ENCODE results near the gene KRT6A. TPM values are rescaled to one million over a fixed set of nuclear protein-coding genes. Genes with fewer than 3 reads are reported as not detected.
A peak's percentile ranks its signal among the peaks of the same experiment; 100 is the strongest.

Gene KRT6A
- total and polyA plus RNA-seq, 2 of the 13 experiments (the other 11 are each of a cell fraction or from before 2014, with no cell fraction given): 0.13 TPM; not detected in 1

DNA sequence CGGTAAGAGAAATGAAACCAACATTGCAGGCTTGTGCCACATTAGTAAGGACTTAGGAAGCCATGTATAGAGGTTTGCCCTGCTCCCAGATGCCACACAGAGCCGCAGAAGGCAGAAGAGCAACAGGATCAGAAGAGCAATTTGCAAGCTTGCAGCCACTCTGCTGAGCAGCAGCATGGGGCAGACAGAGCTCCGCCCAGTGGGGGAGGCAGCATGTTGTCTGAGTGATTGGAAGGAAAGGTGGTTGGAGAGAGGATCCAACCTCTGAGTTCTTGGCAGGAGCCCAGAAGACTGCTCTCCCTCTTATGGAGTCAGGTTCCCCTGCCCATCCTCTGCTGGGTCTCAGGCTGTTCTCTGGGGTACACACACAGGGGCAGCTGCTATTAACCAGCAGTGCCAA, 2.3 kb upstream of the KRT6A start:
- Histone ChIP-seq H3K79me2 (ENCODE audit: insufficient read depth, low read length) (no peaks in the 10 kb centered on the region), H3K36me3 (replicated peaks in 1 of 2; ENCODE audit: control insufficient read depth in 1 of 2, insufficient read depth in 2 of 2, low read length in 2 of 2) (no peaks in the 10 kb centered on the region), H3K4me3 (replicated peaks in 1 of 3; ENCODE audit: insufficient read depth in 1 of 3, low read depth in 2 of 3, low read length in 3 of 3) (no peak overlapping the region), H3K9ac (ENCODE audit: insufficient read depth, low read depth, low read length) (no peak overlapping the region), H4K20me1 (ENCODE audit: insufficient read depth, low read length) (no peaks in the 10 kb centered on the region), H3K4me1 (ENCODE audit: insufficient read depth, low read length) (0 out of 2 replicates have a peak, but pooled peaks cover 6% of the 10 kb centered on the region), H3K27me3 (ENCODE audit: control insufficient read depth in 1 of 2, insufficient read depth in 2 of 2, low read length in 2 of 2) (peaks cover 3 to 17% of the 10 kb centered on the region in 2 experiments; a peak in 3 of 5 replicates), H2AFZ (ENCODE audit: low read length) (no peak overlapping the region), H3K4me2 (ENCODE audit: low read depth, low read length) (no peak overlapping the region), H3K9me3 (ENCODE audit: low read length) (no peaks in the 10 kb centered on the region), H3K27ac (ENCODE audit: extremely low read length, insufficient read depth, low read length) (no peak overlapping the region)
- DNase-seq (ENCODE audit: low spot score) (no peak), ATAC-seq (peak; percentile 53), FAIRE-seq (no peak)
- ChIA-PET CTCF (ENCODE audit: low intra/inter-chr PET ratio, low total read pairs) (no interaction called here), POLR2A (no interaction called here)
- intact Hi-C loops (cut with micrococcal nuclease; ENCODE audit: unreplicated experiment) (no loop called here), in situ Hi-C loops (cut with HindIII; ENCODE audit: extremely low pct_ligation_motif_present, low pct_unique_long_range_greater_than_20kb) (no loop called here)
- TF ChIP-seq STAT6 (CRISPR knock-in tag; IDR thresholded peaks at IDR 0.05; ENCODE audit: borderline replicate concordance): no peak
- peak; percentile 26; the same call in 1 of the 2 replicates for TF ChIP-seq CTCF (CRISPR knock-in tag; IDR thresholded peaks at IDR 0.05)
- BruUV-seq (replicated peaks): no TSS peak
- whole genome bisulfite sequencing (ENCODE audit: low lambda C conversion rate): 7% methylated on average over 3 of the region's 3 CpGs

DNA sequence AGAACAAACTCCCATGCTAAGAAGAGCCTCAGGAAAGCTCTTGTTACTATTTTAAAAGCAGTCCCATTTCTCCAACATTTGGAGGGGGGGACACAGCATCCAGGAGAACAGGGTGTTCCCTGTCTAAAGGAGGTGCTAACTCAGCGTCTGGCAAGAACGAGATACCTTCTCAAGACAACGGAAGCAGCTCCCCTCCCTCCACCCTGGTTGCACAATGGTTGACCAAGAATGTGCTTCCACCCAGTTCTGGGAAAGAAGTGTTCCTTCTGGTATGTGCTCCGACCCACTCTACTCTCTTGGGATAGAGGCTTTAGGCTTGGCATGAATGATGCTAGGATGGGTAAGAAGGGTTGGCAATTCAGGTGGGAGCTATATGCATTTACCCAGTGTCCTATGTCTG, 1.5 kb upstream of the KRT6A start:
- Histone ChIP-seq H3K36me3 (replicated peaks in 1 of 2; ENCODE audit: control insufficient read depth in 1 of 2, insufficient read depth in 2 of 2, low read length in 2 of 2) (no peaks in the 10 kb centered on the region), H3K9me3 (ENCODE audit: low read length) (no peaks in the 10 kb centered on the region), H3K27ac (ENCODE audit: extremely low read length, insufficient read depth, low read length) (no peak overlapping the region), H2AFZ (ENCODE audit: low read length) (no peak overlapping the region), H3K4me1 (ENCODE audit: insufficient read depth, low read length) (0 out of 2 replicates have a peak, but pooled peaks cover 6% of the 10 kb centered on the region), H3K4me3 (replicated peaks in 1 of 3; ENCODE audit: insufficient read depth in 1 of 3, low read depth in 2 of 3, low read length in 3 of 3) (no peak overlapping the region), H3K79me2 (ENCODE audit: insufficient read depth, low read length) (no peaks in the 10 kb centered on the region), H3K27me3 (ENCODE audit: control insufficient read depth in 1 of 2, insufficient read depth in 2 of 2, low read length in 2 of 2) (peaks cover 3 to 17% of the 10 kb centered on the region in 2 experiments; a peak in 3 of 5 replicates), H4K20me1 (ENCODE audit: insufficient read depth, low read length) (no peaks in the 10 kb centered on the region), H3K9ac (ENCODE audit: insufficient read depth, low read depth, low read length) (no peak overlapping the region), H3K4me2 (ENCODE audit: low read depth, low read length) (no peak overlapping the region)
- FAIRE-seq (no peak), DNase-seq (ENCODE audit: low spot score) (no peak), ATAC-seq (no peak)
- intact Hi-C loops (cut with micrococcal nuclease; ENCODE audit: unreplicated experiment): no loop called here
- no peak for TF ChIP-seq ZNF530 (CRISPR knock-in tag; IDR thresholded peaks at IDR 0.05; ENCODE audit: low read depth)
- TF ChIP-seq ZNF570 (CRISPR knock-in tag; IDR thresholded peaks at IDR 0.05; ENCODE audit: borderline replicate concordance): no peak
- TF ChIP-seq DNMT1 (CRISPR knock-in tag; IDR thresholded peaks at IDR 0.05): no peak
- TF ChIP-seq, protein P1, sequence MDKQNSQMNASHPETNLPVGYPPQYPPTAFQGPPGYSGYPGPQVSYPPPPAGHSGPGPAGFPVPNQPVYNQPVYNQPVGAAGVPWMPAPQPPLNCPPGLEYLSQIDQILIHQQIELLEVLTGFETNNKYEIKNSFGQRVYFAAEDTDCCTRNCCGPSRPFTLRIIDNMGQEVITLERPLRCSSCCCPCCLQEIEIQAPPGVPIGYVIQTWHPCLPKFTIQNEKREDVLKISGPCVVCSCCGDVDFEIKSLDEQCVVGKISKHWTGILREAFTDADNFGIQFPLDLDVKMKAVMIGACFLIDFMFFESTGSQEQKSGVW (CRISPR knock-in tag; IDR thresholded peaks at IDR 0.05; ENCODE audit: borderline replicate concordance): no peak
- TF ChIP-seq ZNF143 (CRISPR knock-in tag; IDR thresholded peaks at IDR 0.05): no peak
- WGBS (ENCODE audit: low lambda C conversion rate): 34% methylated on average over 4 of the region's 4 CpGs
- BruUV-seq (replicated peaks): no TSS peak
- ChIA-PET CTCF (ENCODE audit: low intra/inter-chr PET ratio, low total read pairs) (no interaction called here), POLR2A (no interaction called here)
- in situ Hi-C loops (cut with HindIII; ENCODE audit: extremely low pct_ligation_motif_present, low pct_unique_long_range_greater_than_20kb): no loop called here
